Common myeloid progenitor, CD34-positive (primary cell): ENCODE data around the gene TCF12.

Source experiments
- CTCF ChIA-PET: fragments of 350-600 bp; sonication (Branson Sonifier 250); formaldehyde crosslinking; loops from one replicate; lab custom pipeline; 2021; ENCODE audit warnings: antibody characterized with exemption; lab: Charles Lee
- POLR2A ChIA-PET: fragments of 350-600 bp; sonication (Branson Sonifier 250); formaldehyde crosslinking; loops from one replicate; lab custom pipeline; 2021; ENCODE audit warnings: antibody characterized with exemption; lab: Charles Lee
- DNase-seq, 3 donors: peaks; one replicate each; pipeline versions ENCODE4 v3.0.0 to v3.0.0-alpha.2; 2013
- H3K27ac ChIP-seq, 2 experiments: 1 replicate in 1 of 2; 2 replicates in 1 of 2; pipeline ENCODE4 v1.7.0; 2013; ENCODE audit warnings: inconsistent platforms in 2 of 2, low read length in 2 of 2, mild to moderate bottlenecking in 2 of 2, low read depth in 1 of 2, moderate library complexity in 1 of 2; ENCODE audit not compliant: severe bottlenecking in 2 of 2, insufficient read depth in 1 of 2, poor library complexity in 1 of 2
- H3K27me3 ChIP-seq, 5 experiments: replicated peaks in 2 of 5; 1 replicate in 3 of 5; 2 replicates in 2 of 5; pipeline versions ENCODE4 v1.6.1 to v1.7.0; 2013; ENCODE audit warnings: low read length in 4 of 5, mild to moderate bottlenecking in 2 of 5, moderate library complexity in 2 of 5, inconsistent platforms in 1 of 5; ENCODE audit not compliant: insufficient read depth in 5 of 5, control insufficient read depth in 4 of 5
- H3K36me3 ChIP-seq, 4 experiments: 1 replicate in 2 of 4; 2 replicates in 2 of 4; pipeline versions ENCODE4 v1.6.1 to v1.7.0; 2013; ENCODE audit warnings: low read length in 3 of 4, control low read depth in 1 of 4, mild to moderate bottlenecking in 1 of 4; ENCODE audit not compliant: control insufficient read depth in 4 of 4, insufficient read depth in 4 of 4
- H3K4me1 ChIP-seq, 4 experiments: 1 replicate in 3 of 4; 2 replicates in 1 of 4; pipeline versions ENCODE4 v1.6.1 to v1.7.1; 2013; ENCODE audit warnings: low read length in 3 of 4, mild to moderate bottlenecking in 3 of 4, control low read depth in 1 of 4, inconsistent platforms in 1 of 4, moderate library complexity in 1 of 4; ENCODE audit not compliant: control insufficient read depth in 4 of 4, insufficient read depth in 4 of 4; ENCODE audit errors: control extremely low read depth in 1 of 4
- H3K4me3 ChIP-seq, 7 experiments: 1 replicate in 4 of 7; 2 replicates in 3 of 7; pipeline versions ENCODE4 v1.5.1 to v1.7.0; 2013; ENCODE audit warnings: mild to moderate bottlenecking in 7 of 7, low read length in 6 of 7, moderate library complexity in 6 of 7, inconsistent platforms in 2 of 7, low read depth in 2 of 7, control low read depth in 1 of 7; ENCODE audit not compliant: insufficient read depth in 4 of 7, control insufficient read depth in 1 of 7; ENCODE audit errors: extremely low read depth in 1 of 7
- H3K9me3 ChIP-seq, 5 experiments: 1 replicate in 4 of 5; 2 replicates in 1 of 5; pipeline versions ENCODE4 v1.6.1 to v1.7.1; 2013; ENCODE audit warnings: low read length in 4 of 5, mild to moderate bottlenecking in 2 of 5, inconsistent platforms in 1 of 5, low read depth in 1 of 5, moderate library complexity in 1 of 5; ENCODE audit not compliant: control insufficient read depth in 4 of 5, insufficient read depth in 2 of 5; ENCODE audit errors: control extremely low read depth in 1 of 5
- WGBS: methylation state at CpG from one replicate; pipeline ENCODE4 v1.1.5; 2013; ENCODE audit not compliant: insufficient coverage; 5-methylcytosine and 5-hydroxymethylcytosine counted together

The TCF12 gene

DNA sequence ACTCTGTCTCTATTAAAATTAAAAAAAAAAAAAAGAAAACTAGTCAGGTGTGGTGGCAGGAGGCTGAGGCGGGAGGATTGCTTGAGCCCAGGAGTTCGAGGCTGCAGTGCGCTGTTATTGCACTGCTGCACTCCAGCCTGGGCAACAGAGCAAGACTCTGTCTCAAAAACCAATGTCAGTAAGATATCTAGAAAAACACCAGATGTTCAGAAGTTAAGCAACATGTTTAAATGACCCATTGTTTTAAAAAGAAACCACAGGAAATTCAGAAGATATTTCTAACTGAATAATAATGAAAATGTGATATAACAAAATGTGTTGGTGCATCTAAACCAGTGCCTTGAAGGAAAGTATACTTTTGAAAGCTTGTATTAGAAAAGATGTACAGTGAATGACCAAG is 254.5 kb downstream of the TCF12 start:
- H3K9me3 ChIP-seq: no peaks in the 10 kb centered on the region
- WGBS: no CpG with 5 or more reads among the region's 3 CpGs
- DNase-seq: no peak
- no peak overlapping the region for H3K27ac ChIP-seq
- H3K4me3 ChIP-seq: no peak overlapping the region
- peaks cover 0 to 2% (median 0%) of the 10 kb centered on the region in 4 experiments for H3K4me1 ChIP-seq
- ChIA-PET CTCF (interaction anchor here (0.7 to 1.2 kb wide), 2 partner anchors 9 to 680 kb away, joined by 3 to 5 read pairs; no protein-coding TSS in a partner anchor), POLR2A (no interaction called here)
- peaks cover 5 to 14% (median 11%) of the 10 kb centered on the region in 4 experiments for H3K36me3 ChIP-seq
- no peaks in the 10 kb centered on the region for H3K27me3 ChIP-seq

- H3K4me1 ChIP-seq: no peaks in the 10 kb centered on the region
- WGBS: no CpG with 5 or more reads among the region's 1 CpG
- ChIA-PET POLR2A (no interaction called here), CTCF (no interaction called here)
- no peak overlapping the region for H3K27ac ChIP-seq
- peaks cover 2 to 6% (median 3%) of the 10 kb centered on the region in 5 experiments for H3K9me3 ChIP-seq
- no peak overlapping the region for H3K4me3 ChIP-seq
- H3K36me3 ChIP-seq: peaks cover 8 to 12% (median 9%) of the 10 kb centered on the region in 4 experiments
- no peak for DNase-seq
- no peaks in the 10 kb centered on the region for H3K27me3 ChIP-seq
Measured at GRCh38 chr15:57183041-57183440, 264.6 kb downstream of the TCF12 start.

DNA sequence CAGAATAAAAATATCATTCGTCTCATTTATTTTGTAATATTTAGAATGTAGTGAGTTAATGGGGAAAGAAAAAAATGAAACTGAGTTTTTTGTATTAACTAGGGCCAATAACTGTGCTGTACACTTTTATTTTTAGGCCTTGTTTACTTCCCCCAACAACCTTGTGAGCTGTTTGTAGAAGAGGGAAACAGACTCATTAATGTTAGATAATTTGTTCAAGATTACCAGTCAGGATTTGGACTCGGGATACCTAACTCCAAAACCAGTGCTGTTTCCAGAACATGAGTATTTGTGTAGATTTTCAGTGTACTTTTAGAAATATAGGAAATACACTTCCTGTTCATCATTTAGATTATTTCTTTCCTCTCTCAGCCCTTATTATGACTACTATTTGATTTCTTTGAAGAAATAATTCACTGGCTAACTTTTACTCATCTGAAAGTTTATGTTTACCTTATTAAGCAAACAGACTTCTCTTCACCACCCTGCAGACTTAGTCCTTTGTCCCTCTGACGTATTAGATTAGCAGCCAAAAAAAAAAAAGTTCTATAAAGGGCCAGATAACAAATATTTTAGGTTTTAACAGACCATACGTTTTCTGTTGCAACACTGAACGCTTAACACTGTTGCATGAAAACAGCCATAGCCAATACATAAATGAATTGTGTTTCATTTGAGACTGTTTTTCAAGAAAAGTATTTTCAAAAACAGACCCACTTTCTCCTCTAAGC is 265.3 kb downstream of the TCF12 start:
- H3K27ac ChIP-seq: no peak overlapping the region
- H3K9me3 ChIP-seq: peaks cover 2 to 6% (median 3%) of the 10 kb centered on the region in 5 experiments
- ChIA-PET POLR2A (no interaction called here), CTCF (no interaction called here)
- no peak overlapping the region for H3K4me3 ChIP-seq
- 97% methylated on average over 3 of the region's 5 CpGs for WGBS
- no peaks in the 10 kb centered on the region for H3K27me3 ChIP-seq
- peaks cover 5 to 12% (median 8%) of the 10 kb centered on the region in 4 experiments for H3K36me3 ChIP-seq
- DNase-seq: no peak
- no peaks in the 10 kb centered on the region for H3K4me1 ChIP-seq

DNA sequence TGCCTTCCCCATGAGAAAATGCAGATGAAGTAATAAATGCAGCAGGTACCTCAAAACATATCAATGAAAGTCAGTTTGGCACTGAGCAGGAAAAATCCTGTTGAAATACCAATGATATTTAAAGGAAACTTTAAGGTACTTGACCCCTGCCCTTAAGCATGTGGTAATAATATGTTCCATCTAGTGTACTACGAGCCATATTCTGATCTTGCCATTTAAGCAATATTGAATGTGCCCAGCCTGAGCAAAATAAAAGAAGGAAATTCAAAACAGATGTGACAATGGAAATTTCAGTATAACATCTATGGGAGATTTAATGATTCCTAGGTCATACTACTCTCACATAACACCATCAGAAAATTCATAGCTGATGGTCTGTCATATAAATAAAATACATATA is 266.1 kb downstream of the TCF12 start:
- ChIA-PET CTCF (interaction anchor here (1.0 kb wide), 1 partner anchor 10 kb away, joined by 3 read pairs; no protein-coding TSS in a partner anchor), POLR2A (no interaction called here)
- H3K27me3 ChIP-seq: no peaks in the 10 kb centered on the region
- H3K4me1 ChIP-seq: no peaks in the 10 kb centered on the region
- no peak overlapping the region for H3K27ac ChIP-seq
- WGBS: no CpG with 5 or more reads among the region's 1 CpG
- DNase-seq: no peak
- H3K4me3 ChIP-seq: no peak overlapping the region
- peaks cover 5 to 12% (median 8%) of the 10 kb centered on the region in 4 experiments for H3K36me3 ChIP-seq
- peaks cover 2 to 6% (median 3%) of the 10 kb centered on the region in 5 experiments for H3K9me3 ChIP-seq

- Histone ChIP-seq H3K4me3 (no peak overlapping the region), H3K36me3 (peaks cover 5 to 12% (median 8%) of the 10 kb centered on the region in 4 experiments), H3K4me1 (no peaks in the 10 kb centered on the region), H3K27me3 (no peaks in the 10 kb centered on the region), H3K27ac (no peak overlapping the region), H3K9me3 (peaks cover 2 to 6% (median 3%) of the 10 kb centered on the region in 5 experiments)
- POLR2A ChIA-PET: no interaction called here
- CTCF ChIA-PET: interaction anchor here (1.0 to 1.1 kb wide), 2 partner anchors 9 to 28 kb away, joined by 3 read pairs; no protein-coding TSS in a partner anchor
- DNase-seq: no peak
Measured at GRCh38 chr15:57185507-57186074, 267.1 kb downstream of the TCF12 start.

DNA sequence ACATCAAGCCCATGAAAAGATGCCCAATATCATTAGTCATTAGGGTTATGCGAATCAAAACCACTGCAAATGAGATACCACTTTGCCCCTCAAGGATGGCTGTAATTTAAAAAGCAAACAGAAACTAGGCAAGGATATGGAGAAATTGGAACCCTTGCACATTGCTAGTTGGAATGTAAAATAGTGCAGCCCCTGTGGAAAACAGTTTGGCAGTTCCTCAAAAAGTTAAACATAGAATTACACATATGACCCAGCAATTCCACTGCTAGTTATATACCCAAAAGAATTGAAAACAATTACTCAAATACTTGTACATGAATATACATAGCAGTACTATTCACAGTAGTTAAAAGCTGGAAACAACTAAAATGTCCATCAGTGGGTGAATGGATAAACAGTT is 271.0 kb downstream of the TCF12 start:
- H3K4me3 ChIP-seq: no peak overlapping the region
- H3K9me3 ChIP-seq: peaks cover 2 to 6% (median 3%) of the 10 kb centered on the region in 5 experiments
- peaks cover 11 to 37% (median 20%) of the 10 kb centered on the region in 4 experiments for H3K36me3 ChIP-seq
- H3K27me3 ChIP-seq: no peaks in the 10 kb centered on the region
- ChIA-PET POLR2A (no interaction called here), CTCF (no interaction called here)
- no peak overlapping the region for H3K27ac ChIP-seq
- no peak for DNase-seq
- no peaks in the 10 kb centered on the region for H3K4me1 ChIP-seq
- WGBS: 100% methylated on average over 1 of the region's 1 CpG

DNA sequence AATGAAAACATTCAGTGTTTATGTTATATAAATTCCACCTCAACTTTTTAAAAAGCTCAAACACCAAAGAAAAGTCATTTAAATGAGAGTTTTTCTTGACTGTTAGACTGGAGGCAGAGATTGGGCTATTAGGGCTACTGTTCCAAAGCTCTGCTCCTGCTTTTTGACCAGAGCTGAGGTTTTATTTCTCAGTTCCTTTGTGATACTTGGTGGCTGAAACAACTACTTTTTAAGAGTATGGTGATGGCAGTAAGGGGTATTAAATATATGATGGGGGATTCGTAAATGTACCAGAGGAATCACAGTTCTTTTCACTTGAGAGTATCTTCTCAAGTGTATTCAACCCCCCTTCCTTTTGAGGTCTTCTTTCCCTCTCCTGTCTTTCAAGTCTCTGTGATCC is 271.8 kb downstream of the TCF12 start:
- DNase-seq: no peak
- POLR2A ChIA-PET: no interaction called here
- no peak overlapping the region for H3K27ac ChIP-seq
- peaks cover 11 to 39% (median 19%) of the 10 kb centered on the region in 4 experiments for H3K36me3 ChIP-seq
- H3K9me3 ChIP-seq: peaks cover 2 to 6% (median 3%) of the 10 kb centered on the region in 5 experiments
- no peak overlapping the region for H3K4me3 ChIP-seq
- WGBS: no CpG with 5 or more reads among the region's 1 CpG
- CTCF ChIA-PET: interaction anchor here (1.0 kb wide), 1 partner anchor 23 kb away, joined by 3 read pairs; no protein-coding TSS in a partner anchor
- H3K4me1 ChIP-seq: no peaks in the 10 kb centered on the region
- H3K27me3 ChIP-seq: no peaks in the 10 kb centered on the region
